Vagina (tissue), 2 donors: ENCODE results near the gene NUP205.

ENCODE experiments used
- CTCF ChIP-seq, 3 experiments: fragments of 450-650 bp in 2 of 3; fragments of 200-600 bp in 1 of 3; sonication (generic) in 1 of 3; IDR thresholded peaks; one replicate each; pipeline ENCODE4 v1.5.1; 2017 to 2019; ENCODE audit warnings: antibody characterized with exemption in 3 of 3, mild to moderate bottlenecking in 2 of 3, moderate library complexity in 2 of 3
- POLR2A ChIP-seq, 2 donors: fragments of 450-650 bp; IDR thresholded peaks; one replicate each; pipeline ENCODE4 v1.6.1; 2017; ENCODE audit warnings: antibody characterized with exemption in 2 of 2, mild to moderate bottlenecking in 2 of 2, moderate library complexity in 2 of 2
- POLR2AphosphoS5 ChIP-seq, 2 donors: sonication (generic); formaldehyde crosslinking; IDR thresholded peaks; one replicate each; pipeline ENCODE4 v1.9.0; 2017; ENCODE audit warnings: antibody characterized with exemption in 2 of 2, mild to moderate bottlenecking in 2 of 2, low read depth in 1 of 2; ENCODE audit not compliant: insufficient read depth in 1 of 2

DNA sequence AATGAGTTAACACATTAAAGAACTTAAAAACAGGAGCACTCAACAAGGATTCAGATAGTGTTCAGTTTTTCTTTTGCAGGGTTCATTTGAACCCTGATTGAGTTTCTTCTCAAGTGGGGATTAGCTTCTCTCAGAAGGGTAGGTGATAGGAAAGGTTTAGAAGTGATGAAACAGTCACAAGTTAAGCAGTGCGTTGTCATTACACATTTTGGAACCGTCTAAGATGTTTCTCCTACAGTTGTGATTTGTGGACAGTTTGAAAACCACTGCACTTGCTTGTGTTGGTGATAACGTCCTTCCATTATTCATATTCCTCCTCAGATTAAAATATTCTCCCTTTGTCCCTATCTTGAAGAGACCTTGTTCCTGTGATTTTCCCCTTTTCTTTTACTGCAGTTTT is 107.3 kb downstream of the NUP205 start:
- no peak for TF ChIP-seq CTCF (IDR thresholded peaks at IDR 0.05)
- no peak for TF ChIP-seq POLR2AphosphoS5 (IDR thresholded peaks at IDR 0.05; ENCODE audit: insufficient read depth in 1 of 2, low read depth in 1 of 2)
- no peak for TF ChIP-seq POLR2A (IDR thresholded peaks at IDR 0.05)
